Thyroid gland (tissue), 4 donors: ENCODE measurements around the gene GPD1L. TPM values are rescaled to one million over a fixed set of nuclear protein-coding genes. Genes with fewer than 3 reads are reported as not detected.

ENCODE experiments used
- DNase-seq, 2 donors: peaks; one replicate each; pipeline ENCODE4 v3.0.0-alpha.2; 2019
- H3K27ac ChIP-seq, 3 donors: fragments of 200-600 bp; sonication (generic); 1 replicate in 2 of 3; 2 replicates in 1 of 3; pipeline ENCODE4 v1.5.1; 2016 to 2019; ENCODE audit warnings: mild to moderate bottlenecking in 1 of 3, moderate library complexity in 1 of 3
- H3K27me3 ChIP-seq: fragments of 200-600 bp; sonication (generic); one replicate; pipeline ENCODE4 v1.5.1; 2019
- H3K36me3 ChIP-seq, 2 donors: fragments of 200-600 bp; sonication (generic); one replicate each; pipeline ENCODE4 v1.5.1; 2016 to 2019
- H3K4me1 ChIP-seq, 2 donors: fragments of 200-600 bp; sonication (generic); one replicate each; pipeline ENCODE4 v1.5.1; 2017 to 2019
- H3K4me3 ChIP-seq, 3 donors: fragments of 200-600 bp; sonication (generic); replicated peaks in 1 of 3; 1 replicate in 2 of 3; 2 replicates in 1 of 3; pipeline ENCODE4 v1.5.1; 2016; ENCODE audit warnings: mild to moderate bottlenecking in 1 of 3
- H3K9me3 ChIP-seq: fragments of 200-600 bp; sonication (generic); one replicate; pipeline ENCODE4 v1.5.1; 2017
- CTCF ChIP-seq, 6 experiments: fragments of 200-600 bp in 3 of 6; fragments of 450-650 bp in 3 of 6; sonication (generic) in 3 of 6; IDR thresholded peaks; one replicate each; pipeline ENCODE4 v1.5.1; 2016 to 2019; ENCODE audit warnings: antibody characterized with exemption in 6 of 6, mild to moderate bottlenecking in 2 of 6, inconsistent platforms in 1 of 6, moderate library complexity in 1 of 6
- POLR2A ChIP-seq, 2 donors: fragments of 450-650 bp; IDR thresholded peaks; one replicate each; pipeline ENCODE4 v1.6.1; 2017; ENCODE audit warnings: antibody characterized with exemption in 2 of 2, mild to moderate bottlenecking in 2 of 2, moderate library complexity in 1 of 2
- WGBS, 2 donors: methylation state at CpG; one replicate each; pipeline ENCODE4 v1.1.5; 2017; 5-methylcytosine and 5-hydroxymethylcytosine counted together
- intact Hi-C: fragments of 100-400 bp; cut with DNase I; formaldehyde crosslinking; loops from one replicate; pipeline ENCODE4 v1.15.1; 2023
- total RNA-seq, 4 donors: library from RNA; depleted of rRNA; stranded (reverse); fragments of >200 nt; gene quantifications; one replicate each; pipeline ENCODE4 v1.2.3, GENCODE V29; 2016

GPD1L gene
- total RNA-seq, 4 donors from 2014 or later = 66.4 to 137 (median 104) TPM

GRCh38 chr3:32177702-32178198, 71.3 kb downstream of the GPD1L start:
- intact Hi-C loops = loop anchor here (5.0 kb wide), 1 partner anchor 160 kb away; no protein-coding TSS in a partner anchor
- Histone ChIP-seq H3K27ac (no peak overlapping the region), H3K9me3 (no peaks in the 10 kb centered on the region), H3K4me3 (no peak overlapping the region), H3K4me1 (peaks cover 6 to 9% of the 10 kb centered on the region in 2 donors), H3K27me3 (no peaks in the 10 kb centered on the region), H3K36me3 (no peaks in the 10 kb centered on the region)
- DNase-seq = peak; percentile 67 to 74
- 27 to 40% methylated on average over 5 of the region's 5 CpGs for WGBS, 2 donors
- TF ChIP-seq POLR2A (IDR thresholded peaks at IDR 0.05) (no peak), CTCF (IDR thresholded peaks at IDR 0.05) (peak in 5 of 6 experiments; percentile 62 to 95 (median 78))

GRCh38 chr3:32180141-32180784, 73.8 kb downstream of the GPD1L start:
- TF ChIP-seq CTCF (IDR thresholded peaks at IDR 0.05) (no peak), POLR2A (IDR thresholded peaks at IDR 0.05) (no peak)
- Histone ChIP-seq H3K4me3 (no peak overlapping the region), H3K27me3 (no peaks in the 10 kb centered on the region), H3K27ac (no peak overlapping the region), H3K4me1 (peaks cover 6 to 9% of the 10 kb centered on the region in 2 donors), H3K36me3 (no peaks in the 10 kb centered on the region), H3K9me3 (no peaks in the 10 kb centered on the region)
- WGBS, 2 donors = 34 to 36% methylated on average over 7 of the region's 7 CpGs
- intact Hi-C loops = no loop called here
- DNase-seq = no peak

GRCh38 chr3:32181365-32181764, 74.9 kb downstream of the GPD1L start:
- TF ChIP-seq CTCF (IDR thresholded peaks at IDR 0.05) (no peak), POLR2A (IDR thresholded peaks at IDR 0.05) (no peak)
- no peak overlapping the region for H3K27ac ChIP-seq
- no peak overlapping the region for H3K4me3 ChIP-seq
- no peaks in the 10 kb centered on the region for H3K9me3 ChIP-seq
- peaks cover 6 to 9% of the 10 kb centered on the region in 2 donors for H3K4me1 ChIP-seq
- no peak for DNase-seq
- no peaks in the 10 kb centered on the region for H3K36me3 ChIP-seq
- no peaks in the 10 kb centered on the region for H3K27me3 ChIP-seq
- 87 to 89% methylated on average over 7 of the region's 7 CpGs for WGBS, 2 donors
- intact Hi-C loops = no loop called here

GRCh38 chr3:32181796-32182195, 75.4 kb downstream of the GPD1L start:
- Histone ChIP-seq H3K36me3 (no peaks in the 10 kb centered on the region), H3K27ac (no peak overlapping the region), H3K4me3 (no peak overlapping the region), H3K9me3 (no peaks in the 10 kb centered on the region), H3K27me3 (no peaks in the 10 kb centered on the region), H3K4me1 (peaks cover 6 to 13% of the 10 kb centered on the region in 2 donors)
- no peak for TF ChIP-seq CTCF (IDR thresholded peaks at IDR 0.05)
- TF ChIP-seq POLR2A (IDR thresholded peaks at IDR 0.05) = no peak
- intact Hi-C loops = no loop called here
- 90 to 96% methylated on average over 6 of the region's 6 CpGs for WGBS, 2 donors
- DNase-seq = no peak

GRCh38 chr3:32184187-32184730, 77.8 kb downstream of the GPD1L start:
- Histone ChIP-seq H3K4me3 (no peak overlapping the region), H3K9me3 (no peaks in the 10 kb centered on the region), H3K36me3 (no peaks in the 10 kb centered on the region), H3K4me1 (peaks cover 6 to 13% of the 10 kb centered on the region in 2 donors), H3K27me3 (no peaks in the 10 kb centered on the region), H3K27ac (no peak overlapping the region)
- 80 to 87% methylated on average over 3 of the region's 3 CpGs for WGBS, 2 donors
- intact Hi-C loops = no loop called here
- DNase-seq = no peak
- TF ChIP-seq POLR2A (IDR thresholded peaks at IDR 0.05) (no peak), CTCF (IDR thresholded peaks at IDR 0.05) (no peak)
